Prostate gland (tissue), 2 donors: ENCODE data around the gene ATL3.

Source experiments
- POLR2AphosphoS5 ChIP-seq: sonication (generic); formaldehyde crosslinking; IDR thresholded peaks from one replicate; pipeline ENCODE4 v1.6.1; 2017; ENCODE audit warnings: antibody characterized with exemption
- TF ChIP-seq, protein P1 (sequence below), 4 experiments: fragments of 200-600 bp in 2 of 4; fragments of 450-650 bp in 2 of 4; sonication (generic) in 2 of 4; IDR thresholded peaks; 1 replicate in 3 of 4; 2 replicates in 1 of 4; pipeline ENCODE4 v1.5.1; 2016 to 2019; ENCODE audit warnings: antibody characterized with exemption in 4 of 4, mild to moderate bottlenecking in 2 of 4, moderate library complexity in 2 of 4

DNA sequence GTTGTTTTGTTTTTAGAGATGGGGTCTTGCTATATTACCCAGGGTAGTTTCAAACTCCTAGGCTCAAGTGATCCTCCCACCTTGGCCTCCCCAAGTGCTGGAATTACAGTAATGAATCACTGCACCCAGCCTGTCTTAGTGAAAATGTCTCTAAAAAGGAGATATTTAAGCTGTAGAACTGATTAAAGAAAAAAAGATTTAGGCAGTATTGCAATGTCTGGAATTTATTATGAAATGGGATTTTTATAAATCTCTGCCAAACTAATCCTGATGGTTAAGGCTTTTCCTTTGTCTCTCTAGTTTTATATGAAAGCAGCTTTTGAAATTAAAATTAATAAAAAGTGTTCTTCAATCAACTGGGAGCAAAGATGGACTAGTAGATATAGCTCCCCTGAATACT is 59.0 kb downstream of the ATL3 start:
- TF ChIP-seq, protein P1, sequence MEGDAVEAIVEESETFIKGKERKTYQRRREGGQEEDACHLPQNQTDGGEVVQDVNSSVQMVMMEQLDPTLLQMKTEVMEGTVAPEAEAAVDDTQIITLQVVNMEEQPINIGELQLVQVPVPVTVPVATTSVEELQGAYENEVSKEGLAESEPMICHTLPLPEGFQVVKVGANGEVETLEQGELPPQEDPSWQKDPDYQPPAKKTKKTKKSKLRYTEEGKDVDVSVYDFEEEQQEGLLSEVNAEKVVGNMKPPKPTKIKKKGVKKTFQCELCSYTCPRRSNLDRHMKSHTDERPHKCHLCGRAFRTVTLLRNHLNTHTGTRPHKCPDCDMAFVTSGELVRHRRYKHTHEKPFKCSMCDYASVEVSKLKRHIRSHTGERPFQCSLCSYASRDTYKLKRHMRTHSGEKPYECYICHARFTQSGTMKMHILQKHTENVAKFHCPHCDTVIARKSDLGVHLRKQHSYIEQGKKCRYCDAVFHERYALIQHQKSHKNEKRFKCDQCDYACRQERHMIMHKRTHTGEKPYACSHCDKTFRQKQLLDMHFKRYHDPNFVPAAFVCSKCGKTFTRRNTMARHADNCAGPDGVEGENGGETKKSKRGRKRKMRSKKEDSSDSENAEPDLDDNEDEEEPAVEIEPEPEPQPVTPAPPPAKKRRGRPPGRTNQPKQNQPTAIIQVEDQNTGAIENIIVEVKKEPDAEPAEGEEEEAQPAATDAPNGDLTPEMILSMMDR (IDR thresholded peaks at IDR 0.05) = no peak
- TF ChIP-seq POLR2AphosphoS5 = no peak
